MM.1S (cell line): Measurements from ENCODE around the gene TSPAN9.

Source experiments
- DNase-seq: peaks from one replicate; pipeline ENCODE4 v3.0.0-alpha.2; 2015
- H2AFZ ChIP-seq: fragments of 300-600 bp; sonication (generic); 2 replicates; pipeline ENCODE4 v1.6.0; 2016; ENCODE audit warnings: antibody characterized with exemption, low read length
- H3F3A ChIP-seq: fragments of 300-600 bp; sonication (generic); 2 replicates; pipeline ENCODE4 v1.6.1; 2016; ENCODE audit warnings: mild to moderate bottlenecking, antibody characterized with exemption, low read length, moderate library complexity, mixed read lengths; ENCODE audit not compliant: insufficient read depth
- H3K27ac ChIP-seq: fragments of 300-600 bp; sonication (generic); 2 replicates; pipeline ENCODE4 v1.5.1; 2016; ENCODE audit warnings: mild to moderate bottlenecking, low read length
- H3K27me3 ChIP-seq: fragments of 300-600 bp; sonication (generic); replicated peaks from 2 replicates; pipeline ENCODE4 v1.6.0; 2016; ENCODE audit warnings: low read length; ENCODE audit not compliant: insufficient read depth
- H3K36me3 ChIP-seq: fragments of 300-600 bp; sonication (generic); replicated peaks from 2 replicates; pipeline ENCODE4 v1.6.1; 2016; ENCODE audit warnings: mild to moderate bottlenecking, low read length, mixed read lengths; ENCODE audit not compliant: insufficient read depth
- H3K4me1 ChIP-seq: fragments of 300-600 bp; sonication (generic); 2 replicates; pipeline ENCODE4 v1.6.1; 2016; ENCODE audit warnings: low read length, mixed read lengths
- H3K4me2 ChIP-seq: fragments of 300-600 bp; sonication (generic); 2 replicates; pipeline ENCODE4 v1.6.0; 2016; ENCODE audit warnings: low read depth, low read length
- H3K4me3 ChIP-seq: fragments of 300-600 bp; sonication (generic); 2 replicates; pipeline ENCODE4 v1.5.1; 2016; ENCODE audit warnings: low read length, mixed read lengths
- H3K79me2 ChIP-seq: fragments of 300-600 bp; sonication (generic); 2 replicates; pipeline ENCODE4 v1.6.1; 2016; ENCODE audit warnings: mixed run types, low read length, mixed read lengths
- H3K9ac ChIP-seq: fragments of 300-600 bp; sonication (generic); 2 replicates; pipeline ENCODE4 v1.6.1; 2016; ENCODE audit warnings: low read length, mixed read lengths
- H3K9me2 ChIP-seq: fragments of 300-600 bp; sonication (generic); replicated peaks from 2 replicates; pipeline ENCODE4 v1.6.1; 2016; ENCODE audit warnings: mild to moderate bottlenecking, low read length, mixed read lengths; ENCODE audit not compliant: insufficient read depth
- H3K9me3 ChIP-seq: fragments of 300-600 bp; sonication (generic); replicated peaks from 2 replicates; pipeline ENCODE4 v1.6.1; 2016; ENCODE audit warnings: mild to moderate bottlenecking, low read length, mixed read lengths; ENCODE audit not compliant: insufficient read depth
- H4K20me1 ChIP-seq: fragments of 300-600 bp; sonication (generic); 2 replicates; pipeline ENCODE4 v1.6.1; 2016; ENCODE audit warnings: mild to moderate bottlenecking, low read length, moderate library complexity, mixed read lengths; ENCODE audit not compliant: insufficient read depth
- CTCF ChIP-seq: fragments of 300-600 bp; sonication (generic); IDR thresholded peaks from 2 replicates; pipeline ENCODE4 v1.5.1; 2016; ENCODE audit warnings: antibody characterized with exemption, low read length, mixed read lengths
- EZH2 ChIP-seq: fragments of 300-600 bp; sonication (generic); optimal IDR thresholded peaks from 2 replicates; pipeline ENCODE3; 2017; ENCODE audit warnings: low read depth, mild to moderate bottlenecking, antibody characterized with exemption, low read length, mixed read lengths
- EZH2phosphoT487 ChIP-seq: fragments of 300-600 bp; sonication (generic); IDR thresholded peaks from 2 replicates; pipeline ENCODE4 v1.6.1; 2018; ENCODE audit warnings: antibody characterized with exemption, low read length

TSPAN9 gene

GRCh38 chr12:3250034-3250433, 172.9 kb downstream of the TSPAN9 start:
- Histone ChIP-seq H4K20me1 (no peaks in the 10 kb centered on the region), H3K9me2 (no peaks in the 10 kb centered on the region), H3K27ac (no peak overlapping the region), H2AFZ (no peak overlapping the region), H3K79me2 (no peaks in the 10 kb centered on the region), H3F3A (no peaks in the 10 kb centered on the region), H3K4me3 (no peak overlapping the region), H3K9me3 (no peaks in the 10 kb centered on the region), H3K9ac (no peak overlapping the region), H3K4me1 (no peaks in the 10 kb centered on the region), H3K27me3 (peaks cover 100% of the 10 kb centered on the region), H3K36me3 (no peaks in the 10 kb centered on the region), H3K4me2 (no peak overlapping the region)
- no peak for TF ChIP-seq EZH2phosphoT487
- TF ChIP-seq CTCF, result no peak
- no peak for TF ChIP-seq EZH2
- no peak for DNase-seq

- Histone ChIP-seq H3K4me2 (no peak overlapping the region), H4K20me1 (no peaks in the 10 kb centered on the region), H3K79me2 (no peaks in the 10 kb centered on the region), H3K9me2 (no peaks in the 10 kb centered on the region), H3K4me3 (no peak overlapping the region), H3K27ac (no peak overlapping the region), H3K4me1 (no peaks in the 10 kb centered on the region), H3K27me3 (peaks cover 100% of the 10 kb centered on the region), H3F3A (no peaks in the 10 kb centered on the region), H3K36me3 (no peaks in the 10 kb centered on the region), H3K9ac (no peak overlapping the region), H2AFZ (no peak overlapping the region), H3K9me3 (no peaks in the 10 kb centered on the region)
- DNase-seq, result no peak
- TF ChIP-seq CTCF (no peak), EZH2phosphoT487 (no peak), EZH2 (no peak)
Observed at GRCh38 chr12:3250576-3250975, 173.4 kb downstream of the TSPAN9 start.

- H3K4me2 ChIP-seq, result no peak overlapping the region
- no peaks in the 10 kb centered on the region for H3K79me2 ChIP-seq
- H3K27ac ChIP-seq, result no peak overlapping the region
- no peak overlapping the region for H3K4me3 ChIP-seq
- H3F3A ChIP-seq, result no peaks in the 10 kb centered on the region
- H3K9me3 ChIP-seq, result no peaks in the 10 kb centered on the region
- DNase-seq, result no peak
- H3K9me2 ChIP-seq, result no peaks in the 10 kb centered on the region
- H4K20me1 ChIP-seq, result no peaks in the 10 kb centered on the region
- H3K9ac ChIP-seq, result no peak overlapping the region
- peaks cover 100% of the 10 kb centered on the region for H3K27me3 ChIP-seq
- H2AFZ ChIP-seq, result no peak overlapping the region
- TF ChIP-seq EZH2phosphoT487, result no peak
- TF ChIP-seq CTCF, result no peak
- TF ChIP-seq EZH2, result no peak
- H3K36me3 ChIP-seq, result no peaks in the 10 kb centered on the region
- H3K4me1 ChIP-seq, result no peaks in the 10 kb centered on the region
Observed at GRCh38 chr12:3251067-3251466, 173.9 kb downstream of the TSPAN9 start.

GRCh38 chr12:3251691-3252090, 174.5 kb downstream of the TSPAN9 start:
- Histone ChIP-seq H3K4me1 (no peaks in the 10 kb centered on the region), H3K36me3 (no peaks in the 10 kb centered on the region), H3K9me2 (no peaks in the 10 kb centered on the region), H3K27me3 (peaks cover 99% of the 10 kb centered on the region), H3K4me2 (no peak overlapping the region), H3F3A (no peaks in the 10 kb centered on the region), H3K9ac (no peak overlapping the region), H3K27ac (no peak overlapping the region), H3K9me3 (no peaks in the 10 kb centered on the region), H3K79me2 (no peaks in the 10 kb centered on the region), H2AFZ (no peak overlapping the region), H4K20me1 (no peaks in the 10 kb centered on the region), H3K4me3 (no peak overlapping the region)
- TF ChIP-seq EZH2phosphoT487 (no peak), CTCF (no peak), EZH2 (no peak)
- DNase-seq, result no peak
